Lung (tissue), 12 donors: Measurements from ENCODE around the gene NEK7. TPM values are rescaled to one million over a fixed set of nuclear protein-coding genes. Genes with fewer than 3 reads are reported as not detected.

Source experiments
- ATAC-seq: fragments of 200-7000 bp; cut with Tn5 transposase; one replicate; pipeline ENCODE4 v1.9.1; 2020; ENCODE audit warnings: moderate number of reproducible peaks; ENCODE audit not compliant: insufficient read depth, low FRiP score
- DNase-seq, 3 donors: peaks; one replicate each; pipeline ENCODE4 v3.0.0-alpha.2; 2013 to 2017
- H3K27ac ChIP-seq, 2 donors: one replicate each; pipeline ENCODE4 v1.5.1; 2013; ENCODE audit warnings: mild to moderate bottlenecking in 2 of 2, moderate library complexity in 2 of 2, control low read depth in 1 of 2, inconsistent platforms in 1 of 2, low read depth in 1 of 2, low read length in 1 of 2
- H3K27me3 ChIP-seq, 3 donors: one replicate each; pipeline ENCODE4 v1.5.1; 2013; ENCODE audit warnings: low read length in 2 of 3; ENCODE audit not compliant: control insufficient read depth in 3 of 3, insufficient read depth in 3 of 3
- H3K36me3 ChIP-seq, 4 donors: one replicate each; pipeline ENCODE4 v1.5.1; 2013; ENCODE audit warnings: low read length in 4 of 4, mild to moderate bottlenecking in 1 of 4, moderate library complexity in 1 of 4; ENCODE audit not compliant: control insufficient read depth in 4 of 4, insufficient read depth in 4 of 4
- H3K4me1 ChIP-seq, 5 donors: one replicate each; pipeline ENCODE4 v1.5.1; 2013; ENCODE audit warnings: low read length in 5 of 5, mild to moderate bottlenecking in 2 of 5, moderate library complexity in 1 of 5; ENCODE audit not compliant: control insufficient read depth in 5 of 5, insufficient read depth in 5 of 5
- H3K4me3 ChIP-seq: one replicate; pipeline ENCODE4 v1.5.1; 2013; ENCODE audit warnings: mild to moderate bottlenecking, control low read depth, moderate library complexity
- H3K9ac ChIP-seq, 2 donors: one replicate each; pipeline ENCODE4 v1.5.1; 2013; ENCODE audit warnings: low read length in 2 of 2, control low read depth in 1 of 2; ENCODE audit not compliant: insufficient read depth in 1 of 2
- H3K9me3 ChIP-seq, 4 donors: one replicate each; pipeline ENCODE4 v1.5.1; 2013; ENCODE audit warnings: low read length in 3 of 4, mild to moderate bottlenecking in 1 of 4, moderate library complexity in 1 of 4; ENCODE audit not compliant: control insufficient read depth in 4 of 4, insufficient read depth in 3 of 4
- WGBS, 2 donors: extraction: QIAGEN DNeasy Blood & Tissue Kit; methylation state at CpG; one replicate each; pipeline ENCODE4 v1.1.7; 2013; 5-methylcytosine and 5-hydroxymethylcytosine counted together
- polyA plus RNA-seq, 2 donors: library from polyadenylated mRNA; stranded (reverse); fragments of 200-250 nt; gene quantifications; one replicate each; pipeline ENCODE4 v1.2.1, GENCODE V29; 2013
- total RNA-seq, 2 donors: library from RNA; depleted of rRNA in 1 of 2; stranded (reverse); fragments of >200 nt in 1 of 2; gene quantifications; one replicate each; pipeline ENCODE4 v1.2.1, GENCODE V29; 2014 to 2021
- TF ChIP-seq, protein P1 (sequence below): IDR thresholded peaks from 2 replicates; pipeline ENCODE4 v1.5.1; 2012; ENCODE audit warnings: mild to moderate bottlenecking; ENCODE audit errors: control extremely low read depth, extremely low read depth
- donor health status: control.
- donor health status: control.
- donor health status: Bipolar disorder and iron deficiency.
- donor health status: healthy.
- donor health status: DM: yes; HTN: yes; CAD: no.

Gene NEK7
- total and polyA plus RNA-seq, 4 donors, result 23.9 to 132 (median 64.2) TPM

DNA sequence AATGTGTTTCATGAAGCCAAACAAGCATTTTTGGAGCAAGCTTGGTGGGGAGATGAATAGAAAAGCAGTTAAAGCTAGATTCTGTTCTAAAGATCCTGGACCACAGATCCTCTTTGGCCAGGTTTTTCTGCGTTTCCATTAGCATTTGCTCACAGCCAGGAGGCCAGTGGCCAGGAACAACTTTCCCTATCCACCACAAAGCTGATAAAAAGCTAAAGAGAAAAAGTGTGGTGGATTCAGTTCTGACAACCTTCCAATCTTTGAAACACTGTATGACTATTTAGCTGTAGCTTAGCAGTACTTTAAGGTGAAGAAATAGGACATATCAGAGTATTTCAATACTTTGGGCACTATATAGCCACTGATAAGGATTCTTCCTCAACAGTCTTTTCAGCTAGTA lies 3.0 kb upstream of the NEK7 start:
- Histone ChIP-seq H3K9ac (no peak overlapping the region), H3K27me3 (no peaks in the 10 kb centered on the region), H3K4me1 (peaks cover 0 to 11% (median 9%) of the 10 kb centered on the region in 5 donors), H3K4me3 (no peak overlapping the region), H3K9me3 (no peaks in the 10 kb centered on the region), H3K27ac (peak overlapping the region in 1 of 2 donors; percentile 56), H3K36me3 (no peaks in the 10 kb centered on the region)
- DNase-seq (no peak), ATAC-seq (no peak)
- WGBS, 2 donors, result 83 to 92% methylated on average over 1 of the region's 1 CpG
- TF ChIP-seq, protein P1, sequence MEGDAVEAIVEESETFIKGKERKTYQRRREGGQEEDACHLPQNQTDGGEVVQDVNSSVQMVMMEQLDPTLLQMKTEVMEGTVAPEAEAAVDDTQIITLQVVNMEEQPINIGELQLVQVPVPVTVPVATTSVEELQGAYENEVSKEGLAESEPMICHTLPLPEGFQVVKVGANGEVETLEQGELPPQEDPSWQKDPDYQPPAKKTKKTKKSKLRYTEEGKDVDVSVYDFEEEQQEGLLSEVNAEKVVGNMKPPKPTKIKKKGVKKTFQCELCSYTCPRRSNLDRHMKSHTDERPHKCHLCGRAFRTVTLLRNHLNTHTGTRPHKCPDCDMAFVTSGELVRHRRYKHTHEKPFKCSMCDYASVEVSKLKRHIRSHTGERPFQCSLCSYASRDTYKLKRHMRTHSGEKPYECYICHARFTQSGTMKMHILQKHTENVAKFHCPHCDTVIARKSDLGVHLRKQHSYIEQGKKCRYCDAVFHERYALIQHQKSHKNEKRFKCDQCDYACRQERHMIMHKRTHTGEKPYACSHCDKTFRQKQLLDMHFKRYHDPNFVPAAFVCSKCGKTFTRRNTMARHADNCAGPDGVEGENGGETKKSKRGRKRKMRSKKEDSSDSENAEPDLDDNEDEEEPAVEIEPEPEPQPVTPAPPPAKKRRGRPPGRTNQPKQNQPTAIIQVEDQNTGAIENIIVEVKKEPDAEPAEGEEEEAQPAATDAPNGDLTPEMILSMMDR, result no peak

- H3K9ac ChIP-seq, result no peak overlapping the region
- ATAC-seq (no peak), DNase-seq (no peak)
- WGBS, 2 donors, result 85 to 96% methylated on average over 5 of the region's 5 CpGs
- H3K36me3 ChIP-seq, result no peaks in the 10 kb centered on the region
- TF ChIP-seq, protein P1, result no peak
- H3K4me3 ChIP-seq, result no peak overlapping the region
- H3K9me3 ChIP-seq, result no peaks in the 10 kb centered on the region
- no peaks in the 10 kb centered on the region for H3K27me3 ChIP-seq
- no peak overlapping the region for H3K27ac ChIP-seq
- H3K4me1 ChIP-seq, result peaks cover 0 to 18% (median 10%) of the 10 kb centered on the region in 5 donors
Measured at GRCh38 chr1:198155253-198155652, 1.5 kb upstream of the NEK7 start.

DNA sequence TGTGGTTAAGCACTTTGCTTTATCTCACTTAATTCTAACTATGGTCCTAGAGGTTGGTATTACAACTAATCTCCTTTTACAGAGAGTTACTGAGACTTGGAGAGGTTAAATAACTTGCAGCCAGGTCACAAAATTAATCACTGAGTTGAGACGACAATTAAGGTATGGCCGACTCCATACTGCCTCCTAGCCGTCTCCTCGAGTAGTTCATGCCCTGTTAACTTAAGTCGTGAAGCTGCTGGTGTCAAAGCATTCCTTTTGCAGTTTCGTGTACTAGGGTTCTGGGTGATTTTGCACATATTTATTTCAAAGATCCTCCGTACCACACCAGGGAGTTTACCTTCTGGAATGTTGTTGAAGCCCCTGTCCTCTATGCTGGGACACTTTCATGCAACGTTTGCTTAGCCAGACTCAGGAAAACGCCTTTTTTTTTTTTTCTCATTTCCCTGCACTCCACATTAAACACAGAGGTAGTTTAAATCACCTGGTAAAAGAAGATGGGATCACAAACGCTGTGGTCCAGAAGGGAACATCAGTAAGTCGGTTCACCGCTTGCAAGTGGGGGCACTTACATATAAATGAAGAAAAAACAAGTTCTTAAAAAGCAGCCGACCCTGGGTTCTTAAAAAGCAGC lies 570 bp upstream of the NEK7 start:
- Histone ChIP-seq H3K27me3 (no peaks in the 10 kb centered on the region), H3K27ac (peak overlapping the region; percentile 98 to 100), H3K4me1 (peaks cover 0 to 27% (median 10%) of the 10 kb centered on the region in 5 donors), H3K9ac (peak overlapping the region; percentile 20 to 83), H3K9me3 (no peaks in the 10 kb centered on the region), H3K36me3 (no peaks in the 10 kb centered on the region), H3K4me3 (peak overlapping the region; percentile 94)
- ATAC-seq, result peak; percentile 45
- TF ChIP-seq, protein P1, result peak; percentile 58
- WGBS, 2 donors, result 0 to 1% methylated on average over 13 of the region's 13 CpGs
- peak; percentile 69 to 88 (median 80) for DNase-seq
